Activated CD4-positive, alpha-beta T cell treated with anti-CD3 and anti-CD28 coated beads for 4 hours (primary cell): ENCODE results near the gene PACSIN2.
"Not testable (repeated sequence)": the region's sequence is repeated elsewhere in the genome, so short reads cannot be mapped to it uniquely, and the experiment has no call there.

Source experiments
- DNase-seq, 2 donors: peaks; one replicate each; pipeline ENCODE4 v3.0.0-alpha.2; 2020

Gene PACSIN2

DNA sequence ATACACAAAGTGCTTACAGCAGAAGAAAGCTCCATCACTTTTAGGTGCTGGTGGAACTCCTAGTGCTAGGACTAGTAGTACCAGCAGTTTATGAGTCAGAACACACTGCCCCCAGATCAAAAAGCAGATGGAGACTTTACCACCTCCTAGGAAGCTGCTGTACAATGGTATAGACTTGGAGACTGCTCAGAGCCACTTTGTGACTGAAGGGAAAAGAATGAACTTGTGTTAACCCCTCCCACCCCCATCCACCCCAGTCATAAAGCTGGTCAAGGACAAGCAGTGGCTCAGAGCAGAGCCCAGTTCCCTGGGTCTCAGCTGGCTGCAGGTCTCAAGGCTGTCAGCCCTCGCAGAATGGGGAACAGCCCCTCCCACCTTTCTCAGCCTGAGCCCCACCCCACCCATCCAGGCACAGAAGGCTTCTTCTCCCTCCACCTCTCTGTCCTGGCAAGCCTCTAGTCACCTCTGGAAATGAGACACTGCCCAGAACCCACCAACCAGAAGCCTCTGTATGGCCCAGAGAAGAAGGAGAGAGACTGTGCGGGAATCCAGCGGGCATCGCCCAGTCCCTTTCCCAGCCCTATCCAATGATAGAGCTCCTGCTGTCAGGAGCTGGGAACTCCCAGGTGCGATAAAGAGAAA is 23.8 kb downstream of the PACSIN2 start:
- no peak for DNase-seq

DNA sequence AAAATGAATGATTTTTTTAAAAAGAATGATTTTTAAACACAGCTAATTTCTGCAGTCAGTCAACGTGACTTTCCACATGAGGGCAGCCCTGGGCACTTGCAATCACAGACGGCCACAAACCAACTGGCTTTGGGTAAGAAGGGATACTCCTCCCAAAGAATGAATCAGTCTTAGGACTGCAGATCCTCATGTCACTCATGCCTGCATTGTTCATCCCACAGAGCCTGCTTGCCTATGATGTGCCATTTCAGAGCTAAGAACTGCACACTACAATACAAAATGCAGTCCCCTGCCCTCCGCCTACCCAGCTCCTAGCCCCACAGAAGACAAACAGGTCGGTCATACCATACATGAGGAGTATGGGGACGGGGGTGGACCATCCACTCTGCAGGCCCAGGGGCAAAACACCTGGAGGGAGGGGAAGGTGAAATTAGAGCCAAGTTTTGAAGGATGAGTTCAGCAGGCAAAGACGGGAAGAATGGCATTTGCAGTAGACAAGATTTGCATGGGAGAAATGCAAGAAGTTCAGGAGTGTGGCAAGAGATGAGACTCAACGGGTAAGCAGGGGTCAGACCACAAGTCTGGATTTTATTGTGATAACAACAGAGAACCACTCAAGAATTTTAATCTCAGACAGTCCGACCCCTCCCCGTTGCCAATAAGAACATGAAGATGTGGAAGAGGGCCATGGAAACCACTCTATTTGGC is 24.7 kb downstream of the PACSIN2 start:
- DNase-seq: no peak

DNA sequence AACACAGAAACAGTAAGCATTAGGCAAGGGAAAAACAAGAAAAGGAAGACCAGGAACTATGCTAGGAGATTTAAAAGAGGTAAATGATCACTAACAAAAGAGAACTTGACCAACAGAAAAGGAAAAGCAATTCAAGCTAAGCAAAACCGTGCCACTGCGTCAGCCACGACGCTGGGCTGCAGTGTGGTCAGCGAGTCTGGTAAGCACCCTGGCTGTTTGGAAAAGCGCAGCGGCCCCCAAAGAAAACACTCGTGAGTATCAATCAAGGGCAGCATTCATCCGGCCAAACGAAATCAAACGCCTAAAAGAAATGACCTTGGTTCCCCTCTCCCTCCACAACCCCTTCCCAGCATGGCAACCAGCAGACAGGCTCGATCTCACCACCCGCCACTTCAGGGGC is 28.8 kb downstream of the PACSIN2 start:
- no peak for DNase-seq

DNA sequence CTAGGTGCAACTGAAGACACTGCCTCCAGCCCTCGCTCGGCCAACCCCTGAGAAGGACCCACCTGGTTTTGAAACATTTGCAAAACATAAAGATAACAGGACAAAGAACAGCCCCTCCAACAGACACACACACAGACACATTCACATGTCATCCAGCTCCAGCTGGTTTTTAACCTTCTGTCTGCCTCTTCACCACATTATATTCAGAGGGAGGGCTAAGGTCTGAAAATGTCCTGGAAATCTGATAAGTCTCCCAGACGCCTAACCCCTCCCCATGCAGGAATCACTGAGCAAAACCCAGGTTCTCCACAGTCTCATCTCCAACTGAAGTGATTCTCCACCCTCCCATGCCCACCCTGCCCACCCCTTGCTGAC is 29.4 kb downstream of the PACSIN2 start:
- DNase-seq: no peak

DNA sequence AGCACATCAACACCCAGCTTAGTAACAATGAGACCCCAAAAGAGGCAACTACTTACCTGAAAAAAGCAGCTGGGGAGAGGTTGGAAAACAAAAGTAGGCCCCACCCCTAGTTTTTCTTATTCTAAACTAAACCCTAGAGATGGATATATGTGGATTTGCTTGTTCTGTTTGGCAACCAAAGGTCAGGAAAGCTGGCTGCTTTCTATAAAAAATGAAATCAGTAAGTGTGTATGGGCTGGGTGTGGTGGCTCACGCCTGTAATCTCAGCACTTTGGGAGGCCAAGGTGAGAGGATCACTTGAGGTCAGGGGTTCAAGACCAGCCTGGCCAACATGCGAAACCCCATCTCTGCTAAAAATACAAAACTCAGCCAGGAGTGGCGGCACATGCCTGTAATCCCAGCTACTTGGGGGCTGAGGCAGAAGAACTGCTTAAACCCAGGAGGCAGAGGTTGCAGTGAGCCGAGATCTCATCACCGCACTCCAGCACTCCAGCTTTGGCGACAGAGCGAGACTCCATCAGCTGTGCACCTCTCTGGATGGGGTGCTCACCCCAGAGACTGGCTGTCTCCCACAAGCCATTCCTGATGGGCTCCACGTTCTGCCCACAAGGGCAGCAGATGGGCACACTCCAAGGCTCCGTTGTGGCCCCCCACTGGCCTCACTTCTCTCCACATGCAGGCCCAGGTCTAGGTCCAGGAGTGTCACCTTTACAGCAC is 30.0 kb downstream of the PACSIN2 start:
- DNase-seq: no peak

DNA sequence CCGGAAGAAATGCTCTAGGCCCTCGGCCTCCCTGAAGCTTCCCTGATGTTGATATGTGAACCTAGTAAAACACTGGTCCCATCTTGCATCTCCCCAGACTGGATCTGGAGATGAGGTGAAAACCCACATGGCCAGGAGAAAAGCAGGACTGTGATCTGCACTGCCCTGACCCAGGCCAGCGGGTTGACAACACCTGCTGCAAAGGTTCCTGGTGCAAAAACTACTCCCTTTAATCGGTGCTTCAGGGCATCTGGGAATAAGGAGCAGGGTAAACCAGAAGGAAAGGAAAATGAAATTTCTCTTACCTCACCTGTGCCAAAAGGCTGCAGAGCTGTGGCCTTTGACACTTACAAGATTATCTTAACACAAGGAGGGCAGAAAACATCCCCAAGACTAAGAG is 30.6 kb downstream of the PACSIN2 start:
- no peak for DNase-seq

DNA sequence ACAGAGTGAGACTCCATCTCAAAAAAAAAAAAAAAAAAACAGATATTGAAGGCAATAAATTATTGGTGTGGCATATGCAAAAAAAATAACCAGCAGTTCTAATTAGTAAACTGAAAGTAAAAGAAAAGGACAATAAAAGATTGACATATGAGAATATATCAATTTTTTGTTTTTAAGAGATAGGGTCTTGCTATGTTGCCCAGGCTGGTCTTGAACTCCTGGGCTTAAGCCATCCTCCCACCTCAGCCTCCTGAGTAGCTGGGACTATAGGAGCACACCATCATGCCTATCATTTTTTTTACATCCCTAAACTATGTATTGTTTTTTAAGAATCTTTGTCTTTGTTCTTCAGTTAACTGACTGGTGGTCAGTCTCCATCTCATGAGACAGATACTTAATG is 31.5 kb downstream of the PACSIN2 start:
- DNase-seq: no peak

DNA sequence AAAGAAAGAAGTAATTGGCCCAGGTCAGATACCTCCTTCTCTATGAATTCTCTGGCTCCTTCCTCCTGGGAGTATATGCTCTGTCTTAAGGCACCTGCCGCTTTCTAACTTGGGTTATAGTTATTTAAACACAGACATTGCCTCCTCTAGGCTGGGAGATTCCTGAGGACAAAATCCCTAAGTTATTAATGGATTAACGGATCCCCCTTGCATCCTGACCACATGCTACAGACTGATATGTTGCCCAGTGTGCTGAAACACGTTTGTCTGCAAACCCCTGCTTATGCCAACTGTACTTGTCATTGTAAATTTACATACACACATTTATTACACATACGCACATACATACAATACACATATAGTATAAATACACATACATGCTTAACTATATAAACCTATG is 35.3 kb downstream of the PACSIN2 start:
- DNase-seq: no peak

DNA sequence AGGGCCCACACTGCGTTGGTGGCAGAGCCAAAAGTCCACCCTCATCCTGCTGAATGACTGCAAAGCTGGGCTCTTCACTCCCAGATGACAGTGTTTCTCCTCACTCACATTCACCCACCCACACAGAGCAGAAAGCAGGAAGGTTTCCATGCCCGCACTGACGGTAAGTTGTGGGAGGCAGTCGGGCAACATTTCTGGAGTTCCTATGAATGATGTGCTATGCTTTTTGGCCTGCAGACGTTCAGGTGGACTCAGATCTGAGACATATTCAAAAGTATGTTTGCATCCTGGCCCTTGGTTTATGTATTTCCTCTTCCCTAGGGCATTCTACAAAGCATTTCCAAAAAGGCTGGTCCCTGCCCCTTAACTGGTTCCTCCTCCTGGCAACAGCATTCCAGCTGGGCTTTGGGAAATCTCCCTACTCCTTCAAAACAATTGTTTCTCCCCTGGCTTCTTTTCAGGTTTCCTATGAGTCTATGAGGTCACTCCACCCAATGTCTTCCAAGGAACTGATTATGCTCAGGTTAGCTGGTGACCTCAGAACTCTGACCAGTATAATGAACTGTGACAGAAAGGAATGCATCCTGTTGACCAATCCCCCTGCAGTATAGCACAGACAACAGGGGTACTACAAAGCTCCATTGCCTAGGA is 36.4 kb downstream of the PACSIN2 start:
- DNase-seq: no peak

DNA sequence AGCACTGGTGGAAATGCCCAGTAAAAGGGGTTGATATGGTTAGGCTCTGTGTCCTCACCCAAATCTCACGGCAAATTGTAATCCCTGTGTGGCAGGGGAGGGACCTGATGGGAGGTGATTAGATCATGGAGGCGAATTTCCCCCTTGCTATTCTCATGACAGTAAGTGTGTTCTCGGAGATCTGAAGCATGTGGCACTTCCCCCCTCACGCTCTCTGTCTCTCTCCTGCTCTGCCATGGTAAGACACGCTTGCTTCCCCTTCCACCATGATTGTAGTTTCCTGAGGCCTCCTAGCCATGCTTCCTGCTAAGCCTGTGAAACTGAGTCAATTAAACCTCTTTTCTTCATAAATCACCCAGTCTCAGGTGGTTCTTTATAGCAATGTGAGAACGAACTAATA is 37.4 kb downstream of the PACSIN2 start:
- DNase-seq: no peak

DNA sequence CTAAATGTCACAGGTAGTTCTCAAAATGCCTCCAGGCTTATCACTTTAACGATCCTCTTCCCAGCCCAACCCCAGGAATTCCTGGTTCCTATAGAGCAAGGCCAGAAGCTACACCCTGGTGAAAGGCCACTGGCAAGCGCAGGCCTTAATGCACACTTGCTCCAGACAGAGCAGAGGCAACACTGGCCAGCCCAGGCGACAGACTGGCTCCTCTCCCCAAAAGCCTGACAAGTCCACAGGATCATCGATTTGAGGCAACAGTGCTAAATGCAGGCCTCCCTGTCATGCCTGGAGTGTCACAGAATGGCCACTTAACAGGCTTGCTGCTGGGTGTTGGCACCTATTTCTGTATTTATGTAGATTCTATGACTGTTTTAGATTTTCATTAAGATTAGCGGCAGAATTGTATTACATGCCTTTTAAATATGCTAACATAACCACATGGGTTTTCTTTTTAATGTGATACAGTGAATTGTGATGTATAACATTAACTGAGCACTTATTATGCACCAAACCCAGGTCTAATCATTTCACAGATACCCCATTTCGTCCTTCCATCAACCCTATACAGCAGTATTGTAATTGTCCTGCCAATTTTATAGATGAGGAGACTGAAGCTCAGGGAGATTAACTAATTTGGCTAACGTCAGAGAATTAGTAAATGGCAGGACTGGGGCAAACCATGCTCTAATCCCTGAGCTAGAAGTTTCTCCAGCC is 38.6 kb downstream of the PACSIN2 start:
- no peak for DNase-seq

DNA sequence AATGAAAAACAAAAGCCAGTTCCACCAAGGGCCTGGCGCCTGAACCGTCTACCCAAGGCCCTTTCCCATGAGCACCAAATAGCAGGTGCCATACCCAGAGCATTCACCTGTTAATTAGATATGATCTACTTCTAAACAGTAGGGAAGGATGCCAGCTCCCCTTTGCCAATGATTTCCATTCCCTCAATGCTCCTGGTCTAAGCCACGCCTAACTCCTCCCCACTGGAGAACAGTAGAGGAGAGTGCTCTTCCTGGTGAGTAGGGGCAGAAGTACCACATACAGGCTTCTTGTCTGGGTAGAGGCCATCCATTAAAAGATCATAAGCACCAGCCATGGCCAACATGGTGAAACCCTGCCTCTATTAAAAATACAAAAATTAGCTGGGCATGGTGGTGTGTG is 40.7 kb downstream of the PACSIN2 start:
- DNase-seq: no peak

DNA sequence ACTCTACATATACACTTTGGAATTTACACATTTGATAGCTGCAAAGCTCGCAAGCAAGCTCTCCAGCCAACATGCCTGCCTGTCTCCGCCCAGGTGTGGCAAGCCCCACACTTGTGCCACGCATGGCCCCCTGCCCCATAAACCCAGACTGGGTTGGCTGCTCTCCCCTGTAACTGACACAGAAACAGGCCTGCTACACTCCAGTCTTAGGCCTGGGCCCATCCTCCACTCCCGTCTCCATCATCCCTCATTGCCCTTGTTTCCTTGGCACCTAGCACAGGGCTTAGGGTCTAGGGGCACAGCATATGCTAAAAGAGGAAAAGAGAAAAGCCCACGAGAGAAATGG is 41.4 kb downstream of the PACSIN2 start:
- DNase-seq: no peak

DNA sequence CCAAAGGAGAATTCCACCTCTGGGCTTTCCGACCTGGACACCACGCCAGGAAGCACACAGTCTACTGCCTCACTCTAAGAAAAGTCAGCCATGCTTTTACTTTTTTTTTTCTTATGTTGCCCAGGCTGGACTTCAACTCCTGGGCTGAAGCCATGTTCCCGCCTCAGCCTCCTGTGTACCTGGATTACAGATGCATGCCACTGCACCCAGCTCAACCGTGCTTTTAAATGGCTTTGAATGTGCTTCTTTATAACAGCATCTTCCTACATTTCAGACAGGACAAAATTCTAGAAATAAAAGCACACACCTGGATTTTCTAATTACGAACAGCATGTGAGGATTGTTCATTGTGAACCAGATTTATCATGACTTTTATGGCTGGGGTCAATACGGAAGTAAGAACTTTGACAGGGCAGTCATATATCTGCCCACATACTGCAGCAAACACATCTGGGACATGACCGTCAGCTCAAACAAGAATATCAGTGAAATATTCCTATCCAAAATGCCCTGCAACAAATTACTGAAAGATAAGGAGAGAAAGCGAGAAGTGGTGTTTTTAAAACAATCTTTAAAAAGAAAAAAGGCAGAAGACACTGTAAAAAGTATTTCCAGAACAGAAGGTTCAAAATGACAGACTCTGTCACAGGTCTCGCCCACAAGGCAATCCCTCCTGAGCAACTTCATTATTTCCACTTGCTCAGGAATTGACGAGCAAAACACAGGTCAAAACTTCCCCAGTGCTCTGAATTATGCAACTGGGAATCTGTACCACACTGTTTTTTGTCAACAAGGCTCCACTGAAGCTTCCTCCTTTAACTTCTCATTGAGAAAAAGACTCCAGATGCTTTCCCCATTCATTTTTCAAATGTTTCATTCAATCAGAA is 42.1 kb downstream of the PACSIN2 start:
- no peak for DNase-seq

DNA sequence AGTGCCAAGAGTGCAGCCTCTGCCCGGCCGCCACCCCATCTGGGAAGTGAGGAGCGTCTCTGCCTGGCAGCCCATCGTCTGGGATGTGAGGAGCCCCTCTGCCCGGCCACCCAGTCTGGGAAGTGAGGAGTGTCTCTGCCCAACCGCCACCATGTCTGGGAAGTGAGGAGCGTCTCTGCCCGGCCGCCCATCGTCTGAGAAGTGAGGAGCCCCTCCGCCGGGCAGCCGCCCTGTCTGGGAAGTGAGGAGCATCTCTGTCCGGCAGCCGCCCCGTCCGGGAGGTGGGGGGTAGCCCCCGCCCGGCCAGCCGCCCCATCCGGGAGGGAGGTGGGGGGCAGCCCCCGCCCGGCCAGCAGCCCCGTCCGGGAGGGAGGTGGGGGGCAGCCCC is 43.5 kb downstream of the PACSIN2 start:
- not testable (repeated sequence) for DNase-seq

DNA sequence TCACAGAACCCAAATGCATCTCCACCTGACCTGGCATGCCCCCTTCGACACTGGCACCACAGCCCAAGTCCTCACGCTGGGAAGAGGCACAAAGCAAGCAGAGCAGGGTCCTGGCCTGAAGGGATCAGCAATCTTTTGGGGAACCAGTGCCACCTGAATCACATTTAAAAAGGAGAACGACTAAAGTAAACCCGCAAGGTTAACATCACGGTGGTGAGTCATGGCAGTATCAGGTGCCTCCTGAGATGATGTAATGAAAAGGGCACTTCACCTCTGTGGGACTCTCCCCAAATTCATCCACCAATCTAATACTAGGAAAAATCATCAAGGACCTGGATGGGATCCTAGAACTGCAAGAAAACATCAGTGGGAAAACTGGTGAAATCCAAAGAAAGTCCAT is 44.9 kb downstream of the PACSIN2 start:
- DNase-seq: peak in 1 of 2 donors; percentile 7

DNA sequence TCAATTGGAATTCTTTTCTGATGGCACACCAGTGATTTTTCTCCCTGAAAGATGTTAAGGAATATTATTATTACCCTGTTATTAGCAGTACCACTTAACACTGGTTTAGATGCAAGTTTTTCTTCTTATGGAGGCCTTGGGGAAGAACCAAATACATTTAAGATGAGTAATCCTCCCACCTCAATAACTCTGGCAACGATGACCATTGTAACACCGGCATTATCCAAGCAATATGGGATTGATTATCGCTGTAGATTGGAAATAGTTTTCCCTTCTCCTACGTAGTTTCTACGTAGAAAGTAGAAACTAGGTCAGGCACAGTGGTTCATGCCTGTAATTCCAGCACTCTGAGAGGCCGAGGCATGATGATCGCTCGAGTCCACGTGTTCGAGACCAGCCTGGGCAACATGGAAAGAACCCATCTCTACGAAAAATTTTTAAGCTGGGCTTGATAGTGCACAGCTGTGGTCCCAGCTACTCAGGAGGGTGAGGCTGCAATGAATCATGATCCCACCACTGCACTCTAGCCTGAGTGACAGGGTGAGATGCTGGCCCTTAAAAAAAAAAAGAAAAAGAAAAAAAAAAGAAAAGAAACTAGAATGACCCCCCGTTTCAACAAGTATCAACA is 45.5 kb downstream of the PACSIN2 start:
- no peak for DNase-seq

DNA sequence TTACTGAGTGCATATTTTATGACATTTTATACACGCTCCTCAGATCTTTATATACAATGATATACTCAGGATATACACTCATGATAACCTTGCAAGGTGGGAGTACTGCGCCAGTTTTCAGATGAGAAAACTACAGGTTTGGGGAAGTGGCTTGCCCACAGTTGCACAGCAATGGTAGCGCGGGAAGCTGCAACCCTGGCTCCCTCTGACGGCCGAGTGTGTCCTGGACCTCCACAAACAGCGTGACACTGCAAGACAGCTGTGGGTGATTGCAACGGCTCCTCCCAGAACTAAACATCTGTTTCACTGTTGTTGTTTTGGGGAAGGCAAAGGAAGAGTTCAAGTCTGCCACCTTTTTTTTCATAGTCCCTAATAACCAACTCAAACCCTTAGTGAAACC is 47.0 kb downstream of the PACSIN2 start:
- no peak for DNase-seq

DNA sequence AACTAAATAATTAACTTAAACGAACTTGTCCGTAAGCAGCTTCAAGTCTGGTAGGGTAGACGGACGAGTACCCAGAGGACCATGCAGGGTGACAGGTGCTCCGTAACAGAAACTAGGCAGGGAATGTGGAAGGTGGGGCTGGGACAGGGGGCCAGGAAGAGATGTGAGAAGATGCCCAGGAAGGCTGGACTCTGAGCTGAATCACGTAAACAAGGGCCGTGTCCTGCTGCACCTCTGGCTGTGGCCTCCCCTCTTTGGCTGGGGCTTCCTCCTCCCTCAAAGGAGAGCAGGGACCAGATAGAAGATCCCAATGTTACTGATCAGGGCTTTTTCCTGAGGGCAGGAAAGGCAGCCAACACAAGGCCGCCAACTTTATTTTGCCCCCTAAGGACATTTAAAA is 47.9 kb downstream of the PACSIN2 start:
- no peak for DNase-seq

DNA sequence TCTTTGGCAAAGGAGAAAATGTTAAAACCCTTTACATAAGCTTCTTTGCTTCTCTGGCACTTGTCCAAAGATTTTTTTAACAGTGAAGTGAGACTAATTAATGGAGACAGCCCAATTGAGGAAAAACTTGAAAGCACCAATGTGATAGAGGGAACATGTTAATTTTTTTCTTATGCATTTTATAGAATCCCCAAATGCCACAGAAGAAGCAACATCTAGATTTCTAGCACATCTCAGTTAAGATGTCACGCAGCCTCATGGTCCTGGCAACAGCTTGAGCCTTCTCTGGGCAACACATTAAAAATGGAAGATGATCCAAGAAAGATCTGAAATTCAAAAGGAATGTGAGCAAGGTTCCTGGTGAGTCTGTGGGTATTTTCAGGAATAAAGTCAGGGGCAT is 48.5 kb downstream of the PACSIN2 start:
- no peak for DNase-seq

DNA sequence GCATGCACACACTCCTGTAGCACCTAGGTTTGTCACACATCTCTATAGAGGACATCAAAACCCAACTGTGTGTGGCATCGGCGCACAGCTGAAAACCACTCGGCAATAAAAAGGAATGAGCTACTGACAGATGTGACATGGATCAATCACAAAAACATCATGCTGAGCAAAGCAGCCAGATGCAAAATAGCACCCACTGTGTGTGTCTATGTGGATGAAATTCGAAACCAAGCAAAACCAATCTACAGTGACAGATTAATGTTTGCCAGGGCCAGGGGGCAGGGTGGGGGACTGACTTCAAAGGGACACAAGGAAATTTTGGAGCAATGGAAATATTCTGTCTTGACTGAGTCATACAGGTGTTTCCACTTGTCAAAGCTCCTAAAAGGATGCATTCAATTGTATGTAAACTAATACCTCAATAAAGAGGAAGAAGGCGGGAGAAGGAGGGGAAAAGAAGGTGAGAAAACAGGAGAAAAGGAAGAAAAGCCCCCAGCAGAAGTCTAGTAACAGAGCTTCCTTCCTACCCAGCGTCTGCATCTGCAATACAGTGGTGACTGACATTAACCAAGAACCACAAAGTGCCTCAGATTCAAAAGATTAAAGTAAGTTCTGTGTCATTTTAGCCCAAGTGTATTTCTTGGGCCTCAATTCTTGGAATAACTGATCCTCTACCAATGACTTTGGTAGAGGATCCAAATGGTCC is 49.8 kb downstream of the PACSIN2 start:
- DNase-seq: peak; percentile 33 to 36
